GM23338 (cell line): ENCODE data around the gene CCDC188. TPM values are rescaled to one million over a fixed set of nuclear protein-coding genes. Genes with fewer than 3 reads are reported as not detected.

Experiments
- ATAC-seq: fragments of 200-7000 bp; cut with Tn5 transposase; 3 replicates; pipeline ENCODE4 v1.9.1; 2020
- DNase-seq: peaks from one replicate; pipeline ENCODE4 v3.0.0-alpha.2; 2015; ENCODE audit warnings: low spot score
- H2AFZ ChIP-seq: fragments of 200-600 bp; sonication (generic); 2 replicates; pipeline ENCODE4 v1.8.0; 2016; ENCODE audit warnings: antibody characterized with exemption, mild to moderate bottlenecking, moderate library complexity
- H3F3A ChIP-seq: fragments of 200-600 bp; sonication (generic); replicated peaks from 2 replicates; pipeline ENCODE4 v1.8.0; 2017; ENCODE audit warnings: antibody characterized with exemption, mixed run types, low read depth
- H3K27ac ChIP-seq: fragments of 200-600 bp; sonication (generic); 2 replicates; pipeline ENCODE4 v1.6.1; 2016; ENCODE audit warnings: low read depth
- H3K27me3 ChIP-seq: fragments of 200-600 bp; sonication (generic); 2 replicates; pipeline ENCODE4 v1.8.0; 2016; ENCODE audit warnings: mild to moderate bottlenecking, mixed run types, moderate library complexity; ENCODE audit not compliant: insufficient read depth
- H3K36me3 ChIP-seq: fragments of 200-600 bp; sonication (generic); 2 replicates; pipeline ENCODE4 v1.8.0; 2016; ENCODE audit warnings: mild to moderate bottlenecking; ENCODE audit not compliant: insufficient read depth
- H3K4me1 ChIP-seq: fragments of 200-600 bp; sonication (generic); 2 replicates; pipeline ENCODE4 v1.8.0; 2016; ENCODE audit warnings: mild to moderate bottlenecking, moderate library complexity; ENCODE audit not compliant: insufficient read depth
- H3K4me2 ChIP-seq: fragments of 200-600 bp; sonication (generic); 2 replicates; pipeline ENCODE4 v1.7.1; 2017; ENCODE audit warnings: mixed run types
- H3K4me3 ChIP-seq: fragments of 200-600 bp; sonication (generic); 2 replicates; pipeline ENCODE4 v1.6.1; 2016; ENCODE audit warnings: mixed run types
- H3K79me2 ChIP-seq: fragments of 200-600 bp; sonication (generic); replicated peaks from 2 replicates; pipeline ENCODE4 v1.8.0; 2017; ENCODE audit warnings: mild to moderate bottlenecking; ENCODE audit not compliant: insufficient read depth
- H3K9me2 ChIP-seq: fragments of 200-600 bp; sonication (generic); 2 replicates; pipeline ENCODE4 v1.8.0; 2017; ENCODE audit not compliant: insufficient read depth
- H4K20me1 ChIP-seq: fragments of 200-600 bp; sonication (generic); replicated peaks from 2 replicates; pipeline ENCODE4 v1.8.0; 2017; ENCODE audit warnings: mild to moderate bottlenecking; ENCODE audit not compliant: insufficient read depth
- H3K27ac Mint-ChIP-seq: 2 replicates; pipeline ENCODE4 v1.8.0; 2020; ENCODE audit warnings: inconsistent platforms, mild to moderate bottlenecking, moderate library complexity, mixed read lengths
- H3K27me3 Mint-ChIP-seq: 3 replicates; pipeline ENCODE4 v1.8.0; 2022; ENCODE audit warnings: low read depth, mild to moderate bottlenecking, moderate library complexity, mixed read lengths, inconsistent platforms; ENCODE audit not compliant: insufficient read depth, poor library complexity
- H3K36me3 Mint-ChIP-seq: 3 replicates; pipeline ENCODE4 v1.8.0; 2021; ENCODE audit warnings: low read depth, mild to moderate bottlenecking, inconsistent platforms, moderate library complexity, mixed read lengths
- H3K4me1 Mint-ChIP-seq: 3 replicates; pipeline ENCODE4 v1.8.0; 2020; ENCODE audit warnings: mild to moderate bottlenecking, inconsistent platforms, mixed read lengths
- H3K4me3 Mint-ChIP-seq: 3 replicates; pipeline ENCODE4 v1.8.0; 2021; ENCODE audit warnings: moderate library complexity, mild to moderate bottlenecking, inconsistent platforms, mixed read lengths
- H3K9me3 Mint-ChIP-seq: 3 replicates; pipeline ENCODE4 v1.8.0; 2020; ENCODE audit warnings: moderate library complexity, mild to moderate bottlenecking, inconsistent platforms, mixed read lengths
- CREB1 ChIP-seq: fragments of 250-450 bp; sonication (Bioruptor Pico); IDR thresholded peaks from 2 replicates; pipeline ENCODE4 v1.5.0; 2020; ENCODE audit warnings: low read depth, mild to moderate bottlenecking, moderate library complexity
- EZH2 ChIP-seq: fragments of 200-600 bp; sonication (generic); IDR thresholded peaks from one replicate; pipeline ENCODE4 v1.8.0; 2017; ENCODE audit warnings: antibody characterized with exemption, mild to moderate bottlenecking, low read depth; ENCODE audit not compliant: unreplicated experiment
- EZH2phosphoT487 ChIP-seq: fragments of 200-600 bp; sonication (generic); IDR thresholded peaks from one replicate; pipeline ENCODE4 v1.8.1; 2018; ENCODE audit warnings: antibody characterized with exemption; ENCODE audit not compliant: unreplicated experiment
- JUNB ChIP-seq: IDR thresholded peaks from one replicate; pipeline ENCODE4 v1.6.1; 2016; ENCODE audit warnings: antibody characterized with exemption; ENCODE audit not compliant: unreplicated experiment
- NANOG ChIP-seq: IDR thresholded peaks from 2 replicates; pipeline ENCODE4 v1.6.1; 2016; ENCODE audit warnings: antibody characterized with exemption, borderline replicate concordance
- POLR2AphosphoS5 ChIP-seq: IDR thresholded peaks from 2 replicates; pipeline ENCODE4 v1.6.1; 2016; ENCODE audit warnings: antibody characterized with exemption, low read depth
- STAT1 ChIP-seq: IDR thresholded peaks from one replicate; pipeline ENCODE4 v1.6.1; 2016; ENCODE audit warnings: antibody characterized with exemption; ENCODE audit not compliant: unreplicated experiment
- ZNF114 ChIP-seq: fragments of 250-450 bp; sonication (Bioruptor Pico); IDR thresholded peaks from 2 replicates; pipeline ENCODE4 v1.5.0; 2020; ENCODE audit warnings: mild to moderate bottlenecking, moderate library complexity
- ZNF331 ChIP-seq: fragments of 250-450 bp; sonication (Bioruptor Pico); IDR thresholded peaks from 2 replicates; pipeline ENCODE4 v1.5.0; 2020; ENCODE audit warnings: low read depth, mild to moderate bottlenecking, moderate library complexity
- polyA plus RNA-seq: library from polyadenylated mRNA; unstranded; fragments of >200 nt; fragmentation: Nextera tagmentation; extraction: Ambion mirVana; gene quantifications from 2 replicates; pipeline ENCODE4 v1.2.1, GENCODE V29; 2016
- total RNA-seq: library from RNA; depleted of rRNA; stranded (reverse); fragments of >200 nt; shearing (Covaris generic); gene quantifications from 2 replicates; pipeline ENCODE4 v1.2.3, GENCODE V29; 2014
- TF ChIP-seq, protein P1 (sequence below), 2 experiments: fragments of 200-600 bp in 1 of 2; sonication (generic) in 1 of 2; conservative IDR thresholded peaks; 2 replicates each; pipeline versions ENCODE4 v1.5.1 to v1.6.1; 2016 to 2017; ENCODE audit warnings: antibody characterized with exemption in 2 of 2, low read depth in 2 of 2, mild to moderate bottlenecking in 2 of 2, moderate library complexity in 1 of 2
- TF ChIP-seq, protein P2 (sequence below): fragments of 250-450 bp; sonication (Bioruptor Pico); IDR thresholded peaks from 2 replicates; pipeline ENCODE4 v1.5.0; 2020; ENCODE audit warnings: mild to moderate bottlenecking, moderate library complexity
- TF ChIP-seq, protein P3 (sequence below): IDR thresholded peaks from 2 replicates; pipeline ENCODE4 v1.6.1; 2016; ENCODE audit warnings: antibody characterized with exemption

The CCDC188 gene
- total and polyA plus RNA-seq, 2 experiments from 2014 or later, result not detected

DNA sequence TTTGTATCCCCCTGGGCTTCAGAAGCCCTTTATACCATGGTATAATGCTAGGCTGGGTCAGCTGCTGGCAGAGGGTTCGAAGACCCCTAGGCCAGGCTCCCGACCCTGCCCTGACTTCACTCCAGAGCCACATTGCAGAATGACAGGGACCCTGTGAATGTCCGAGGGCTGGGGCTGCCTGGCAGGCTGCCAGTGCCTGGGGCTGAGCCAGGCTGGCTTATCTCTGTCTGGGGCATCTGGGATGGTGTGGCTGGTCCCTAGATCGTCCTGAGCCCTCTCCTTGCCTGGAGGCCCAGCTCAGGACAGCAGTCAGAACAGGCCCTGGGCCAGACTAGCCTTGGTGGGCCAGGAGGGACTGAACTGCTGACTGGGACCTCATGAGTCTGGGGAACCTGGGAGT, 15.6 kb downstream of the CCDC188 start (continued):
- TF ChIP-seq, protein P1, sequence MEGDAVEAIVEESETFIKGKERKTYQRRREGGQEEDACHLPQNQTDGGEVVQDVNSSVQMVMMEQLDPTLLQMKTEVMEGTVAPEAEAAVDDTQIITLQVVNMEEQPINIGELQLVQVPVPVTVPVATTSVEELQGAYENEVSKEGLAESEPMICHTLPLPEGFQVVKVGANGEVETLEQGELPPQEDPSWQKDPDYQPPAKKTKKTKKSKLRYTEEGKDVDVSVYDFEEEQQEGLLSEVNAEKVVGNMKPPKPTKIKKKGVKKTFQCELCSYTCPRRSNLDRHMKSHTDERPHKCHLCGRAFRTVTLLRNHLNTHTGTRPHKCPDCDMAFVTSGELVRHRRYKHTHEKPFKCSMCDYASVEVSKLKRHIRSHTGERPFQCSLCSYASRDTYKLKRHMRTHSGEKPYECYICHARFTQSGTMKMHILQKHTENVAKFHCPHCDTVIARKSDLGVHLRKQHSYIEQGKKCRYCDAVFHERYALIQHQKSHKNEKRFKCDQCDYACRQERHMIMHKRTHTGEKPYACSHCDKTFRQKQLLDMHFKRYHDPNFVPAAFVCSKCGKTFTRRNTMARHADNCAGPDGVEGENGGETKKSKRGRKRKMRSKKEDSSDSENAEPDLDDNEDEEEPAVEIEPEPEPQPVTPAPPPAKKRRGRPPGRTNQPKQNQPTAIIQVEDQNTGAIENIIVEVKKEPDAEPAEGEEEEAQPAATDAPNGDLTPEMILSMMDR (conservative IDR thresholded peaks at IDR 0.05; ENCODE audit: low read depth in 2 of 2), result no peak
- TF ChIP-seq CREB1 (CRISPR knock-in tag), result no peak
- TF ChIP-seq EZH2, result no peak
- TF ChIP-seq EZH2phosphoT487, result no peak
- TF ChIP-seq ZNF331 (CRISPR knock-in tag), result no peak
- TF ChIP-seq STAT1, result no peak
- no peak for TF ChIP-seq POLR2AphosphoS5

DNA sequence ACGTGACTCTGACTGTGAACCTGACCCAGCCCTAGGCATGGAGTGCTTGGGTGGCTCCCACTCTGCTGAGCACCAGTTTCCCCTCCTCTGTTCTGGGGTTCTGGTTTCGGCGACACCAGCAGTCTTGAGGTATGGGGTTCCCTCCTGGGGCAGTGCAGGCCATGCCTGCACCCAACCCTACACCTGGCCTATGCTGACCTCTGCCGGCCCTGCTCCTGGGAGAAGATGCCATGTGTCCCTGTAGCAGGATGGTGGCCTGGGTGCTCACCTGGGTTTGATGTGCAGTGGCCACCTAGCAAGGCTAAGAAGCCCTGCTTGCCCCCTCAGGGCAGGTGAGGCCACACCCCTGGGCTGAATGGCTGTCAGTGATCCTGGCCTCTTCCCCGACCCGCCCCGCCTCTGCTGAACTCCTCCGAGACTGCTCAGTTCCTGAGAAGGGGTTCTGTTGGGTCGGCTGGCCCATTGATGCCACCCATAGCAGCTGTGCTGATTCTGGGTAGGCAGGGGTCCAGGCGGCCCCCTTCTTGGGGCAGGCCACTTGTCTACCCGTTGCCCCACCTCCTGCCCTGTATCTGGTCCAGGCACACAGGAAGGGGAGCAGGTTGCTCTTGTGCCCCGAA, 16.8 kb downstream of the CCDC188 start:
- Mint-ChIP-seq H3K27ac (no peak overlapping the region), H3K9me3 (no peaks in the 10 kb centered on the region), H3K4me1 (peaks cover 2% of the 10 kb centered on the region; the same call in 1 of the 3 replicates), H3K27me3 (peaks cover 14% of the 10 kb centered on the region), H3K36me3 (no peaks in the 10 kb centered on the region), H3K4me3 (peak overlapping the region; percentile 36; the same call in 2 of the 3 replicates)
- H2AFZ ChIP-seq, result no peak overlapping the region
- no peaks in the 10 kb centered on the region for H3K9me2 ChIP-seq
- ATAC-seq (no peak), DNase-seq (no peak)
- H4K20me1 ChIP-seq, result no peaks in the 10 kb centered on the region; the same call in 1 of the 2 replicates
- peaks cover 35% of the 10 kb centered on the region for H3K79me2 ChIP-seq
- no peaks in the 10 kb centered on the region; the same call in 1 of the 2 replicates for H3K4me1 ChIP-seq
- H3K27ac ChIP-seq, result no peak overlapping the region
- H3F3A ChIP-seq, result peaks cover 13% of the 10 kb centered on the region; the same call in 1 of the 2 replicates
- H3K4me3 ChIP-seq, result no peak overlapping the region
- no peaks in the 10 kb centered on the region for H3K36me3 ChIP-seq
- no peaks in the 10 kb centered on the region for H3K27me3 ChIP-seq
- H3K4me2 ChIP-seq, result no peak overlapping the region
- TF ChIP-seq STAT1, result no peak
- no peak for TF ChIP-seq JUNB
- TF ChIP-seq, protein P1 (conservative IDR thresholded peaks at IDR 0.05; ENCODE audit: low read depth in 2 of 2), result no peak
- TF ChIP-seq NANOG, result no peak
- TF ChIP-seq, protein P2, sequence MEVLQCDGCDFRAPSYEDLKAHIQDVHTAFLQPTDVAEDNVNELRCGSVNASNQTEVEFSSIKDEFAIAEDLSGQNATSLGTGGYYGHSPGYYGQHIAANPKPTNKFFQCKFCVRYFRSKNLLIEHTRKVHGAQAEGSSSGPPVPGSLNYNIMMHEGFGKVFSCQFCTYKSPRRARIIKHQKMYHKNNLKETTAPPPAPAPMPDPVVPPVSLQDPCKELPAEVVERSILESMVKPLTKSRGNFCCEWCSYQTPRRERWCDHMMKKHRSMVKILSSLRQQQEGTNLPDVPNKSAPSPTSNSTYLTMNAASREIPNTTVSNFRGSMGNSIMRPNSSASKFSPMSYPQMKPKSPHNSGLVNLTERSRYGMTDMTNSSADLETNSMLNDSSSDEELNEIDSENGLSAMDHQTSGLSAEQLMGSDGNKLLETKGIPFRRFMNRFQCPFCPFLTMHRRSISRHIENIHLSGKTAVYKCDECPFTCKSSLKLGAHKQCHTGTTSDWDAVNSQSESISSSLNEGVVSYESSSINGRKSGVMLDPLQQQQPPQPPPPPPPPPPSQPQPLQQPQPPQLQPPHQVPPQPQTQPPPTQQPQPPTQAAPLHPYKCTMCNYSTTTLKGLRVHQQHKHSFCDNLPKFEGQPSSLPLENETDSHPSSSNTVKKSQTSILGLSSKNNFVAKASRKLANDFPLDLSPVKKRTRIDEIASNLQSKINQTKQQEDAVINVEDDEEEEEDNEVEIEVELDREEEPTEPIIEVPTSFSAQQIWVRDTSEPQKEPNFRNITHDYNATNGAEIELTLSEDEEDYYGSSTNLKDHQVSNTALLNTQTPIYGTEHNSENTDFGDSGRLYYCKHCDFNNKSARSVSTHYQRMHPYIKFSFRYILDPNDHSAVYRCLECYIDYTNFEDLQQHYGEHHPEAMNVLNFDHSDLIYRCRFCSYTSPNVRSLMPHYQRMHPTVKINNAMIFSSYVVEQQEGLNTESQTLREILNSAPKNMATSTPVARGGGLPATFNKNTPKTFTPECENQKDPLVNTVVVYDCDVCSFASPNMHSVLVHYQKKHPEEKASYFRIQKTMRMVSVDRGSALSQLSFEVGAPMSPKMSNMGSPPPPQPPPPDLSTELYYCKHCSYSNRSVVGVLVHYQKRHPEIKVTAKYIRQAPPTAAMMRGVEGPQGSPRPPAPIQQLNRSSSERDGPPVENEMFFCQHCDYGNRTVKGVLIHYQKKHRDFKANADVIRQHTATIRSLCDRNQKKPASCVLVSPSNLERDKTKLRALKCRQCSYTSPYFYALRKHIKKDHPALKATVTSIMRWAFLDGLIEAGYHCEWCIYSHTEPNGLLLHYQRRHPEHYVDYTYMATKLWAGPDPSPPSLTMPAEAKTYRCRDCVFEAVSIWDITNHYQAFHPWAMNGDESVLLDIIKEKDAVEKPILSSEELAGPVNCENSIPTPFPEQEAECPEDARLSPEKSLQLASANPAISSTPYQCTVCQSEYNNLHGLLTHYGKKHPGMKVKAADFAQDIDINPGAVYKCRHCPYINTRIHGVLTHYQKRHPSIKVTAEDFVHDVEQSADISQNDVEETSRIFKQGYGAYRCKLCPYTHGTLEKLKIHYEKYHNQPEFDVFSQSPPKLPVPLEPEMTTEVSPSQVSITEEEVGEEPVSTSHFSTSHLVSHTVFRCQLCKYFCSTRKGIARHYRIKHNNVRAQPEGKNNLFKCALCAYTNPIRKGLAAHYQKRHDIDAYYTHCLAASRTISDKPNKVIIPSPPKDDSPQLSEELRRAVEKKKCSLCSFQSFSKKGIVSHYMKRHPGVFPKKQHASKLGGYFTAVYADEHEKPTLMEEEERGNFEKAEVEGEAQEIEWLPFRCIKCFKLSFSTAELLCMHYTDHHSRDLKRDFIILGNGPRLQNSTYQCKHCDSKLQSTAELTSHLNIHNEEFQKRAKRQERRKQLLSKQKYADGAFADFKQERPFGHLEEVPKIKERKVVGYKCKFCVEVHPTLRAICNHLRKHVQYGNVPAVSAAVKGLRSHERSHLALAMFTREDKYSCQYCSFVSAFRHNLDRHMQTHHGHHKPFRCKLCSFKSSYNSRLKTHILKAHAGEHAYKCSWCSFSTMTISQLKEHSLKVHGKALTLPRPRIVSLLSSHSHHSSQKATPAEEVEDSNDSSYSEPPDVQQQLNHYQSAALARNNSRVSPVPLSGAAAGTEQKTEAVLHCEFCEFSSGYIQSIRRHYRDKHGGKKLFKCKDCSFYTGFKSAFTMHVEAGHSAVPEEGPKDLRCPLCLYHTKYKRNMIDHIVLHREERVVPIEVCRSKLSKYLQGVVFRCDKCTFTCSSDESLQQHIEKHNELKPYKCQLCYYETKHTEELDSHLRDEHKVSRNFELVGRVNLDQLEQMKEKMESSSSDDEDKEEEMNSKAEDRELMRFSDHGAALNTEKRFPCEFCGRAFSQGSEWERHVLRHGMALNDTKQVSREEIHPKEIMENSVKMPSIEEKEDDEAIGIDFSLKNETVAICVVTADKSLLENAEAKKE (CRISPR knock-in tag), result no peak
- TF ChIP-seq, protein P3, sequence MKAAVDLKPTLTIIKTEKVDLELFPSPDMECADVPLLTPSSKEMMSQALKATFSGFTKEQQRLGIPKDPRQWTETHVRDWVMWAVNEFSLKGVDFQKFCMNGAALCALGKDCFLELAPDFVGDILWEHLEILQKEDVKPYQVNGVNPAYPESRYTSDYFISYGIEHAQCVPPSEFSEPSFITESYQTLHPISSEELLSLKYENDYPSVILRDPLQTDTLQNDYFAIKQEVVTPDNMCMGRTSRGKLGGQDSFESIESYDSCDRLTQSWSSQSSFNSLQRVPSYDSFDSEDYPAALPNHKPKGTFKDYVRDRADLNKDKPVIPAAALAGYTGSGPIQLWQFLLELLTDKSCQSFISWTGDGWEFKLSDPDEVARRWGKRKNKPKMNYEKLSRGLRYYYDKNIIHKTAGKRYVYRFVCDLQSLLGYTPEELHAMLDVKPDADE, result no peak
- no peak for TF ChIP-seq EZH2
- TF ChIP-seq POLR2AphosphoS5, result no peak
- no peak for TF ChIP-seq EZH2phosphoT487
- no peak for TF ChIP-seq ZNF331 (CRISPR knock-in tag)
- no peak for TF ChIP-seq ZNF114 (CRISPR knock-in tag)
- no peak for TF ChIP-seq CREB1 (CRISPR knock-in tag)
